Measurements from ENCODE around the gene NSF.
"Not testable (repeated sequence)": the region's sequence is repeated elsewhere in the genome, so short reads cannot be mapped to it uniquely, and the experiment has no call there.

Gene NSF

GRCh38 chr17:46756861-46757260, 166.4 kb downstream of the NSF start:
- no peak for TF ChIP-seq CTCF (IDR thresholded peaks at IDR 0.05; ENCODE audit: control insufficient read depth, extremely low read depth, insufficient read depth)
- no peak overlapping the region for H3K4me3 ChIP-seq (ENCODE audit: low read depth, low read length)
- no peak for DNase-seq (ENCODE audit: low read depth)

GRCh38 chr17:46757588-46757987, 167.1 kb downstream of the NSF start:
- DNase-seq (ENCODE audit: low read depth); H3K4me3 ChIP-seq (ENCODE audit: low read depth, low read length): not testable (repeated sequence)

DNA sequence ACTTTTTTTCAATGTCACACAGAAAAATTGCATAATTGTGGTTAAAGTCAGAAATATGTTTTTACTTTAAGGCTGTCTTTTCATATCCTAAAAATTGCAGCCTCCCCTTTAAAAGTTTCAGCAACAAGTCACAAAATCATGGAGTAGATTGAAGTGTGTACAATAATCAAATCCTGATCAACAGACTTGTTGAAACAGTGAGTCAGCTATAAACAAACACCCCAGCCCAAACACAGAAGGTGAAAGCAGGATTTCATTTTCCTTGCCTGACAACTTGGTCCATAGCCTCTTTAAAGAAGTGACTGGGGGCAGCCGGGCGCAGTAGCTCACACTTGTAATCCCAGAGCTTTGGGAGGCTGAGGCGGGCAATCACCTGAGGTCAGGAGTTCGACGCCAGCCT, 168.1 kb downstream of the NSF start:
- TF ChIP-seq CTCF (IDR thresholded peaks at IDR 0.05; ENCODE audit: control insufficient read depth, extremely low read depth, insufficient read depth): no peak
- DNase-seq (ENCODE audit: low read depth): peak; percentile 77
- peak overlapping the region; percentile 20 for H3K4me3 ChIP-seq (ENCODE audit: low read depth, low read length)

DNA sequence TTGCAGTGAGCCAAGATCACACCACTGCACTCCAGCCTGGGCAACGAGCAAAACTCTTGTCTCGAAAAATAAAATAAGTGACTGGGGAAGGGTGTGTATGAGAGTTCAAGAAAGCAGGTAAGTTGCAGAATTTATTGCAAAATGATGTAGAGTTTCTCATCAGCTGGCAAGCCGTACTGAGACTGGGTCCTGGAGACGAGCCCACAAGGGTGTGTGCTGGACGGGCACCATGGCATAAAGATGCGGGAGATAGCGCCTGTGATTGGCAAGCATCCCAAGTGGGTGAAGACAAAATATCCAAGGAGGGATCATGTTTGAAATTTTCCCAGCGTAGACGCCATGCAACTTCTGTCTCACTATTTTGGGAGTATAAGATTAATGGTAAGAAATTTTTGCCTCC, 168.7 kb downstream of the NSF start:
- no peak for TF ChIP-seq CTCF (IDR thresholded peaks at IDR 0.05; ENCODE audit: control insufficient read depth, extremely low read depth, insufficient read depth)
- peak; percentile 43 for DNase-seq (ENCODE audit: low read depth)
- H3K4me3 ChIP-seq (ENCODE audit: low read depth, low read length): peak overlapping the region; percentile 20

DNA sequence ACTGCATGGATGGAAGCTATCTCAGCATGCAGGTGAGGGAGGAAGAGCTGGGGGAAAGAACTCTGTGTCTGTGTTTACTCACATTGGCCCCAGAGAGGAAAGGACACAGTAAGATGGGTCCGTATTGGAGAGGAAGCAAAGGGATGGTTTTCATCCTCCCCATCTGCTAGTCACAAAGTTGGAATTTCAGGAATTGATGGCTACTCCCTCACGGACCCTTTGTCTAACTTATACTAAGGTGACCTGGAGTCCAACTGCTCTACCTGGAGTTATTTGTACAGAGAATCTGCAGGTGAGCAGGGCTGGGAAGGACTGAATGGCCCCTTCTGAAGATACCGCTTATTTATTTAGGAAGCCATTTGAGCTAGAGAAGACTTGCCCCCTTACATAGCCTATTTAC, 172.9 kb downstream of the NSF start:
- DNase-seq (ENCODE audit: low read depth): no peak
- H3K4me3 ChIP-seq (ENCODE audit: low read depth, low read length): no peak overlapping the region
- TF ChIP-seq CTCF (IDR thresholded peaks at IDR 0.05; ENCODE audit: control insufficient read depth, extremely low read depth, insufficient read depth): no peak

DNA sequence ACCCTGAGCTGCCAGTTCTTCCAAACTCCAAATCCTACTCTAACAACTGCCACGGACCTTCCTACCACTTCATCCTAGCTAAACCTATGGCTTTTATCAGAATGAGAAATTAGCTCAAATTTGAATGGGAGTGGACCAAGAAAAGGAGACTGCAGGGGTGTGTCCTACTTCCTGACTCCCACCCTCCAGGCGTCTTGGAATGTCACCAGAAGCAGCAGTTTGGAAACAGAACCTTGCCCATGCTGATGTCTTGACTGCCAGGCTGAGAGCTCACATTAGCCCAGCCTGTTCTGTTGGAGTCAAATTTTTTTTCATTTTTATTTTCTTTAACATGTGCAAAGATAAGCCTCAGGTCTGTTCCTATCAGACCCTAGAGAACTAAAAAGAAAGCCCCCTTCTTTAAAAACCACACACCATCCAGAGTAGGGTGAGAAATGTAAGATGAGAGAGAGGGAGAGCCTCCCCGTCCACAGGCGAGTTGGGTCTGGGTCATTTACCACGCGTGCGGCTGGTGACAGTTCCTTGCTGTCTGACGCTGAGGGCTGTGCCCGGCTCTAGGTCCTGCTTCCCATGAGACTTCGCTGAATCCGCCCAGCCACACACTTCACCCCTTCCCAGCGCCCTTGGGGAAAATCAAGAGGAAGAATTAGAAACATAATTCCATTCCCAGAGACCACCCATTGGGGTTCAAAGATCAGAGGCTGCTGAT, 173.7 kb downstream of the NSF start:
- no peak overlapping the region for H3K4me3 ChIP-seq (ENCODE audit: low read depth, low read length)
- TF ChIP-seq CTCF (IDR thresholded peaks at IDR 0.05; ENCODE audit: control insufficient read depth, extremely low read depth, insufficient read depth): no peak
- DNase-seq (ENCODE audit: low read depth): no peak

GRCh38 chr17:46764709-46765401, 174.4 kb downstream of the NSF start:
- TF ChIP-seq CTCF (IDR thresholded peaks at IDR 0.05; ENCODE audit: control insufficient read depth, extremely low read depth, insufficient read depth): no peak
- H3K4me3 ChIP-seq (ENCODE audit: low read depth, low read length): no peak overlapping the region
- DNase-seq (ENCODE audit: low read depth): peak; percentile 66
